Stimulated activated effector memory CD8-positive, alpha-beta T cell treated with anti-CD3 and anti-CD28 coated beads, Interleukin-12 subunit alpha, Interleukin-12 subunit beta, amount 100 ng/mL, for 72 hours (primary cell): ENCODE results near the gene SIRT7.

Experiments
- ATAC-seq: fragments of 150-1000 bp; cut with Tn5 transposase; 2 replicates; pipeline ENCODE4 v1.10.0; 2021
- DNase-seq, 2 donors: peaks; one replicate each; pipeline ENCODE4 v3.0.0; 2021 to 2022; ENCODE audit warnings: low spot score in 2 of 2
- H3K27ac Mint-ChIP-seq: one replicate; pipeline ENCODE4 v1.8.0; 2022; ENCODE audit warnings: mild to moderate bottlenecking, mixed read lengths
- H3K36me3 Mint-ChIP-seq: one replicate; pipeline ENCODE4 v1.8.0; 2022; ENCODE audit warnings: mild to moderate bottlenecking, mixed read lengths
- H3K4me1 Mint-ChIP-seq: one replicate; pipeline ENCODE4 v1.8.0; 2022; ENCODE audit warnings: mixed read lengths
- H3K4me3 Mint-ChIP-seq: one replicate; pipeline ENCODE4 v1.8.0; 2022; ENCODE audit warnings: mild to moderate bottlenecking, mixed read lengths
- H3K9me3 Mint-ChIP-seq: one replicate; pipeline ENCODE4 v1.8.0; 2022; ENCODE audit warnings: mixed read lengths

SIRT7 gene

DNA sequence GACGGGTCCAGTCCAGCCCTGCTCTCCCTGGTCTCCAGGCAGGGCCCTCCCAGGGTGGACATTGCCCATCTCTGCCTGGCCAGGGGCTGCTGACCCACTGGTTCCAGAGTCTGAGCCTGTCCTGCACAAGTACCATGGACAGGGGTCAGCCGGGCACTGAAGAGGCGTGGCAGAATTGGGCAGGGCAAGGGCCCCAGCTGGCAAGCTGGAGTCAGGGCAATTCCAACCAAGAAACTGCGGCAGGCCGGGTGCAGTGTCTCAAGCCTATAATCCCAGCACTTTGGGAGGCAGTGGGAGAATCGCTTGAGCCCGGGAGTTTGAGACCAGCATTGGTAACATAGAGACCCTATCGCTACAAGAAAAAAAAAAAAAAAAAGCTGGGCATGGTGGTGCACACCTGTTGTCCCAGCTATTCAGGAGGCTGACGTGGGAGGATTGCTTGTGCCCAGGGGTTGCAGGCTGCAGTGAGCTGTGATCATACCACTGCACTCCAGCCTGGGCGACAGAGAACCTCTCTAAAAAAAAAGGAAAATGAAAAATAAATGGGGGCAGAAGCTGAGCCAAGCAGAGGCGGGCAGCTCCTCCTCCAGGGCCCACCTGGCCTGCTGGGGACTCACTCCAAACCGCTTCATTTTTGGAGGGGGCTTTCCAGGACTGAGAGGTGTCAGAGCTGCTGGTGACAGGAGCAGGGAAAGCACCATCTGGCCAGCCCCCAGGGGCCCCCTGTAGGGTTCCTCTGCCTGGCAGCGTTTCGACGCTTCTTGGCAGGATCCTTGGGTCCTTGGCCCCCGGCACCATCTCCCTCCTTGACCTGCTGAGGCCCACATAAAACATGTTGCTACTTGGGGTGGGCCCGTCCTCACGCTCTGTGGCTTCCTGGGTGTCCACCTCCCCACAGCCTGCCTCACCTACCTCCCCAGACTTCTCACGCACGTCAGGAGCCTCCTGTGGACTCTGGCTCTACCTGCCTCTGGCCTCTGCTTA lies 12.5 kb upstream of the SIRT7 start:
- H3K4me1 Mint-ChIP-seq, result peaks cover 25% of the 10 kb centered on the region

DNA sequence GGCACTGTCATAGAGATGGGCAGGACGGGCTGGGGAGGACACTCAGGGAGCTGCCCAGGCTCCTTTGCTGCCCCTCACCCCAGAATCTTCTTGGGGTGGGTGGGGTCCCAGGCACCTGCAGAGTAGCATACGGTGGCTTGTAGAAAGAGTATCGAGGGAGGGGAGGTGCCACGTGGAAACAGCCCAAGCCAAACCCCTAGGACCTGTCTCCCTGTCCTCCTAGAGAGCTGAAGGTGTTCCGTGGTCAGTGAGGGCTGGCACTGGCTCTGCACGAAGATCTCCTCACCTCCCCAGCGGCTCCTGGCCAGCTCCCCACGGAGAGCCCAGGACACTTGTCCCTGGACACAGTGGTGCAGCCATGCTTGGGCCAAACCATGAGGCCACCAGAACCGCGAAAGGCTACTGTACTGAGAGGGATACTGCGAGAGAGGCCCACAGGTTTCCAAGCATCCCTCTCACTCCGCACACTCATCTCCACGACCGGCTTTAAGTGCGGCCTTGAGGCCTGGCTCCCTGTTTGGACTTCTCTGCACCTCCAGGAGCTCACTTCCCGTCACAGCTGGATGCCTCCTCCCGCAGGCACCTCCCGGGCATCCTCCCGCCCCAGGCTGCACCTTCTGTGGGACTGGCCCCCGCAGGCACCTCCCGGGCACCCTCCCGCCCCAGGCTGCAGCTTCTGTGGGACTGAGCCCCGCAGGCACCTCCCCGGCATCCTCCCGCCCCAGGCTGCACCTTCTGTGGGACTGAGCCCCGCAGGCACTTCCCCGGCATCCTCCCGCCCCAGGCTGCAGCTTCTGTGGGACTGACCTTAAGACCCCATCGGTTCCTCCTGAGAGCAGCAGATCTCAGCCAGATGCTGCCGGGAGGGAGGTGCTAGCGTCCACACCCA lies 11.5 kb upstream of the SIRT7 start:
- no peak for DNase-seq
- ATAC-seq, result no peak
- peaks cover 25% of the 10 kb centered on the region for H3K4me1 Mint-ChIP-seq
- peak overlapping the region; percentile 86 for H3K4me3 Mint-ChIP-seq
- H3K36me3 Mint-ChIP-seq, result peaks cover 36% of the 10 kb centered on the region
- no peak overlapping the region for H3K27ac Mint-ChIP-seq
- H3K9me3 Mint-ChIP-seq, result no peaks in the 10 kb centered on the region

More for the DNA sequence above, 12.5 kb upstream of the SIRT7 start:
- Mint-ChIP-seq H3K27ac (peak overlapping the region; percentile 29), H3K36me3 (peaks cover 36% of the 10 kb centered on the region), H3K4me3 (no peak overlapping the region), H3K9me3 (no peaks in the 10 kb centered on the region)
- no peak for ATAC-seq
- DNase-seq, result no peak

DNA sequence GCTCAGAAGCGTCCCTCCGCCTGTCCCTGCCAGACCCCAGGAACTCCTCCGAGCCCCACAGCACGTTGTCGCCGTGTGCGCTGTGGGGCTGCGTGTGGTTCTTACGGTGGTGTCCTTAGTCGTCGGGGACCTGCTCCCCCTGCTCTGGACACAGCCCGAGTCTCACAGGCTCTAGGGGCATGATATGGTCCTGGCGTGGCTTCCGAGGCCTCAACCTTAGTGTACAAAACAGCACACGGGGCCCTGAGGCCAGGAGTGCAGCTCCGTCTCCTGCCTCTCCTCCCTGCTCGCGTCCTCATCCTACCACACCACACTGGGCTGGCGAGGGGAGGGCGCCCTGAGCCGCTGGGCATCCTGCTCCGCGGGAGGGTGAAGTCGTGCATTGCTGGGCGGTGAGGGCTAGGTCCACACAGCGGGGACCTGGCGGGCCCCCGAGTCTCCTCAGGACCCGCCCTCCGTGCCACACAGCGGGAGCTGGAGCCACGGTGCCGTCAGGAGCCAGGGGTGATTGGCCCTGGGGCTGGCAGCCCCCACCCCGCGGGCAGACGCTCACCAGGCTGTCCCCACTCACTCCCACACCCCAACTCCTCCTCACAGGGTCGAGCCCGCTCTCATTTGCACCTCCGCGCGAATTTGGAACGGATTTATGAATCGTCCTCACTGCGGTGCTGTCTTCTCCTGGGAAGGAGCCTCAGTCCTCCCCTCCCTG lies 10.7 kb upstream of the SIRT7 start:
- no peak for ATAC-seq
- no peaks in the 10 kb centered on the region for H3K9me3 Mint-ChIP-seq
- H3K27ac Mint-ChIP-seq, result no peak overlapping the region
- H3K4me3 Mint-ChIP-seq, result peak overlapping the region; percentile 86
- H3K36me3 Mint-ChIP-seq, result peaks cover 31% of the 10 kb centered on the region
- no peak for DNase-seq
- peaks cover 20% of the 10 kb centered on the region for H3K4me1 Mint-ChIP-seq

DNA sequence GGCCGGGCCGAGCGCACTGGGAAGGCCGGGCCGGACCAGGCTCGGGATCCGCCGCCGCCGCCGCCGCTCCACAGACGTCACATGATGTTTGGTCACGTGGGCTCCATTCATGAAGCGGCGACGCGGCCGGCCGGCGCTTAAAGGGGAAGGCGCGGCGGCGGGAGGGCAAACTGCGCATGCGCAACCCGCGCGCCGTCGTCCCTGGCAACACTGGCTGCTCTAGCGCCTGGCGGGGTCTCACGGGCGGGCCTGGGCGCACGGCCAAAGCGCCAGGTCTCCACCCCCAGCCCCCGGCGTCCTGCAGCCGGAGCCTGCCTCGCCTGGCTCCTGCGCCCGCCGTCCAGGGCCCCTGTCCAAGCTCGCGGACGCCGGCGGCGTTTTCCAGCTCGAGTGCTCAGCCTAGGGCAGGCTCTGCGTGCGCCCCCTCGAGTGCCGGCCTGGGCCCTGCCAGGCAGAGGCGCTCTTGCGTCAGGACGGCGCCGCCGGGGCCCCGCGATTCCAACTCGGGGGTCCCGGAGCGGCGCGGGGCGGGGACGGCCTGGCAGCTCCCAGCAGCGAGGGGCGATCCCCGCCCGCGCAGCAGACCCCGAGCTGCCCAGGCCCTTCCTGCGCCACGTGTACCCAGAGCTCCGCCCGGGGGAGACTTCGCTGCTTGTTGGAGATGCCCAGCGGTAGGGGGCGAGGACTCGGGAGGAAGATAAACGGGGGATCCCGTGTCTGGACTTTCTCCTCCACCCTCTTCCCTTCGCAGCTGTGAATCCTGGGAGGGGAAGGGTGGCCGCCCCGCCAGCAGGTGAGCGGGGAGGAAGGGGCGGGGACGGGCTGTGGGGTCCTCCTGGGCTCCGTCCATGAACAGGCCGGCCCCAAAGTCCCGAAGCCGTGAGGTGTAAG lies 9.9 kb upstream of the SIRT7 start, which contains the start of gene MAFG:
MAFG (minus strand) TSS at position 83 of the 891 bp plus-strand sequence. CDS start 4,550 bp downstream, outside the sequence.
- Mint-ChIP-seq H3K27ac (peak within 1 kb of the TSS; percentile 94), H3K4me3 (peak within 1 kb of the TSS; percentile 86), H3K36me3 (peaks cover 23% of the 10 kb centered on the region), H3K9me3 (no peaks in the 10 kb centered on the region), H3K4me1 (peaks cover 16% of the 10 kb centered on the region)
- ATAC-seq, result peak; percentile 82
- peak; percentile 93 to 95 for DNase-seq

DNA sequence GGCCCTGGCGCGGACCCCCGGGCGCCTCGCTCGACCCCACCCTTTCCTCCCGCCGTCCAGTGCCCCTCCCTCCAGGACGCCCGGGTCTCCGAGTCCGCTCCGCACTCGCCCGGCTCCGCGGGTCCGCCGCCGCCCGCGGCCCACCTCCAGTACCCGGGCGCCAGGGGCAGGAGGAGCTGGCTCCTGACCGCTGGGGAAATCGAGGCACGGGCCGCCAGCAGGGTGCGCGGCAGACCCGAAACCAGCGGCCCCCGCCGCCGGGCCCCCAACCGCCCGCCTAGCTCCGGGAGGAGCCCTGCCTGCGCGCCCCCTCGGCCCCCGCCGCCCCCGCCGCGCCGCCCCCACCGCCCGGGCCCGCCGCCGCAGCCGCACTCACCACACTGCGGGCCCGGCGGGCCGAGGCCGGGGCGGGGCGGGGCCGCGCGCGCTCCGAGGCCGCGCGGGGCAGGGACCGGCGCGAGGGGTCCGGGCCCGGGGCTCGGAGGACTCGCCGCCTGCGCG lies 9.2 kb upstream of the SIRT7 start:
- peak overlapping the region; percentile 94 for H3K27ac Mint-ChIP-seq
- H3K4me3 Mint-ChIP-seq, result peak overlapping the region; percentile 86
- ATAC-seq, result peak; percentile 4
- H3K36me3 Mint-ChIP-seq, result peaks cover 24% of the 10 kb centered on the region
- H3K9me3 Mint-ChIP-seq, result no peaks in the 10 kb centered on the region
- DNase-seq, result no peak
- H3K4me1 Mint-ChIP-seq, result peaks cover 16% of the 10 kb centered on the region

DNA sequence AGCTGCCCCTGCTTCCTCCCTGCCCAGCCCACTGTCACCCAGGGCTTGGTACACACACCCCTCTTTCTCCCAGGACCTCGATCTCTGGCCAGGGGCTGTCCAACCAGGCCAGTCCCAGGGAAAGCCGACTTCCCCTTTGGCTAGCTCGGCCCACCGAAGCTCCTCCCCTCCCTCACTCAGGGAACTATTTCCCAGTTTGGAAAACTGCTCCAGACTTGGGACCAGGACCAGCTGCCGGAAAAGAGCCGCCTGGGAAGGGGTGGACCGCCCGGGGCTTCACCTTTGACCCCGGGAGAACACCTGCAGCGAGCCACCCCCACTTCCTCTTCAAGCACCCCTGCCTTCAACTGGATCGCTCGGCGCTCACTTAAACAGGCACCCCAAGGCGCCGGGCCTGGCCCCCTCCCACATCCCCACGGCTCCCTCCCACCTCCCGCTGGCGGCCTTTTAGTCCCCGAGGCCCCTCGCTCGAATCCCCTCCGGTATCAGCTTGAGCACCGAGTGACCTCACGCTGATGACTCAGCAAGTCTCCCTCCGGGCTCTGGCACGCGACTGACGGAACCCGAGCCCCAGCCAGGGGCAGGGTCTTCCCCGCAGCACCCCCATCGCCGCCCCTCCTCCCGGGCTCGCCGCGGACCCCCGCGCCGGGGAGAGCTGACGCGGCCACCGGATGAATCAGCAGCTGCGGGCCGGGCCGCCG lies 8.6 kb upstream of the SIRT7 start:
- no peaks in the 10 kb centered on the region for H3K9me3 Mint-ChIP-seq
- H3K4me3 Mint-ChIP-seq, result peak overlapping the region; percentile 86
- ATAC-seq, result peak; percentile 47
- H3K4me1 Mint-ChIP-seq, result peaks cover 16% of the 10 kb centered on the region
- DNase-seq, result peak; percentile 44 to 80
- H3K27ac Mint-ChIP-seq, result peak overlapping the region; percentile 94
- H3K36me3 Mint-ChIP-seq, result peaks cover 29% of the 10 kb centered on the region

DNA sequence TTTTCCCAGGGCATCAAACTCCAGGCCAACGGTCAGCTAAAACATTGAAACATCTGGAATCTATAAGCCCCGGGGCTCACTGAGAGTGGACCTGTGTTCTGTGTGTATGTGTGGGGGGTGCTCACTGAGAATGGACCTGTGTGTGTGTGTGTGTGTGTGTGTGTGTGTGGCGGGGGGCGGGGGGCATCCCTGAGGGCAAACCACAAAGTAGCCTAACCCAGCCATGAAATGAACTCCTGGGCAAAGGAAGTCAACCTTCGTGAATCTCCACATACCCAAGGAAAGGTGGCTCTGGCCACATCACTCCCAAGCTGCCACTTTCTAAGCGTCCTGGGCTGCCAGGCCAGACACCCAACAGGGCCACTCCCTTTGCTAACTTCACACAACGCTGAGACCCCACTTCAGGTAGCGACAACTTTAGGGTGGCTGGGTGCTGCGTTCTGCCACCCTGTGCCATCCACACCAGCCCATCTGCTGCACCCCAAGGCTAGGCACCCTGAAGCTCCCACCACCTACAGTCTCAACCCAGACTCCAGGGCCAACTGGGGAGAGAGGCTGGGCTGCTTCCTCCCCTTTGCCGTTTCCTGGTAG lies 8.0 kb upstream of the SIRT7 start:
- H3K4me3 Mint-ChIP-seq, result peak overlapping the region; percentile 86
- H3K27ac Mint-ChIP-seq, result peak overlapping the region; percentile 94
- H3K36me3 Mint-ChIP-seq, result peaks cover 35% of the 10 kb centered on the region
- H3K9me3 Mint-ChIP-seq, result no peaks in the 10 kb centered on the region
- peaks cover 13% of the 10 kb centered on the region for H3K4me1 Mint-ChIP-seq
- ATAC-seq (no peak), DNase-seq (no peak)

DNA sequence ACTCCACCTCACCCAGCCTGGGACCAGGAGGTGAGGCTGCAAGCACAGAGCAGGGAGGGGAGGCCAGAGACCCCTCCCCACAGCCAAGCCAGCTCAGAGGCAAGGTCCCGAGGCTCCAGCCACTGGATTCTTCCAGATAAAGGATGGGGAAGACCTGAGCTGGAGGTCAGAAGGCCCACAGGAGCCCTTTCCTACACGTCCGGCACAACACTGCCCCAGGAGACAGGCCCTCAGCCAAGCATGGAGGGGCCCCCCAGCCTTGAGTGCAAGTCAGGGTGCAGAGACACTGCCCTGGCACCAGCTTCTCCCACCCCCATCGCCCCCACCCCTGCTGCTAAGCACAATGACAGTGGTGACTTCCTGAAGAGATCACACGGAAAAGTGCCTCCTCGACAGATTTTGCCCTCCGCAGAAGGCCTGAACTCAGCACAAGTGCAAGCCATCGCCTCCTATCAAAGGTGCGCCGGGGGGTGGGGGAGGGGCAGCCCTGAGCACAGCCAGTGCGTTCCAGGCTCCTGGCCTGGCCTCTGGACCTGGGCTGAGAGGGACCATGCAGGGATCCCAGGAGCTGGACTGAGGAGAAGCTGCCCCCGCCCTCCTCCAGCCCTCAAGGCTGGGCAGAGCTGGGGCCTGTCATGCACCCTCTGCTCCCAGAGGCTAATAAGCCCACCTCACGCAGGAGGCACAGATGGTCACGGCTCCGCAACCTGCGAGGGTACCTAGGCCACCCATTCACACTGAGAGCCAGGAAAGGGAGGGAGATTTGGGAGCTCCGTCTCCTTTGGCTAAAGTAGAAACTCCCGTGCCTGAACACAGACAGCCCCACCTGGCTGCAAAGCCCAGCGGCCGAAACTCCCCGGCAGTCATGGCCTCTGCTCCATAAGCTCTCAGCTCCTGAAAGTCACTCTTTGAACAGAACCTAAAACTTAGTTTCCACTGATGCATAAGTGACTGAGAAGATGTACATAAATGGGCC lies 6.9 kb upstream of the SIRT7 start:
- peaks cover 10% of the 10 kb centered on the region for H3K4me1 Mint-ChIP-seq
- DNase-seq (no peak), ATAC-seq (no peak)
- peak overlapping the region; percentile 86 for H3K4me3 Mint-ChIP-seq
- peak overlapping the region; percentile 94 for H3K27ac Mint-ChIP-seq
- peaks cover 38% of the 10 kb centered on the region for H3K36me3 Mint-ChIP-seq
- no peaks in the 10 kb centered on the region for H3K9me3 Mint-ChIP-seq

DNA sequence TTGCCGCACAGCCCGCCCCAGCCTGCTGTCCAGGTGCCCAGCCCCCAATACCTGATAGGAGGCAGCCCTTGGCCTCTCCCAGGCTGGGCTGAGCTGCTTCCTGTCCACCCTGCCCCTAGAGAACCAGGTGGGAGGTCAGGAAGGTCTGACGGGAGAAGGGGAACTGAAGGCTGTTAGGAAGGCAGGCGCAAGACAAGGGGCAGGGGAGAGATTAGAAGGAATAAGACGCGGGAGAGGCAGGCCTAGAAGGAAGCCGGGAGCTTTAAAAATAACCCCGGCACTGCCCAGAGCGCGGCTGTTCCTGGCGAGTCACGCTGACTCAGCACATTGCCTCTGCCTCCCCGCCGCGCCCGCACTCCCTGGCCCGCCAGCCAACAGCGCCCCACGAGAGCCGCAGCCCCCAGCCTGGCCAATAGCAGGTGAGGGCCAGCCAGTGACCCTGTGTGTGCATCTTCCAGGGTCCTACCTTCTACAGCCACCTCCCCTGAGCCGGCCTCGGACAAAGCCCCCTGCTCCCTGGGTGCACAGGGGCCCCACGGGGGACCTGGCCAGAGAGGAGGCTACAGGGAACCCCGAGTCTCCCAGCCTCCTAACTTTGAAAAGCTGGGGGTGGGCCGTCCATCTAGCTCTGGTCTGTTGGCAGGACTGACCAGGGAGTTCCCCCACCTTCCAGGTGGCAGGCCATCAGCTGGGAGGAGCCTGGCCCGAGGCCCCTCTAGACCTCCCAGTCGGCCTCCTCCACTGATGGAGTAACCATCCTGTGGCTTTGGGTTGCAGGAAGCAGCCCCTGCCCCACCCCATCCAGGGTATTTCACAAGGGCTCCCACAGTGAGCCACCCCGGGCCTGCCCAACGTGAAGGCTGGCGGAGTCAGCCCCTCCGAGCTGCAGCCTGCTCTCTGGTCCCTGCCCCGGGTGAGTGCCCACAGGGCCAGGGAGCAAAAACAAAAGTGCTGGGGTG lies 5.6 kb upstream of the SIRT7 start:
- DNase-seq, result no peak
- no peak overlapping the region for H3K27ac Mint-ChIP-seq
- ATAC-seq, result no peak
- H3K4me3 Mint-ChIP-seq, result no peak overlapping the region
- H3K36me3 Mint-ChIP-seq, result peaks cover 50% of the 10 kb centered on the region
- H3K9me3 Mint-ChIP-seq, result no peaks in the 10 kb centered on the region
- peaks cover 10% of the 10 kb centered on the region for H3K4me1 Mint-ChIP-seq

DNA sequence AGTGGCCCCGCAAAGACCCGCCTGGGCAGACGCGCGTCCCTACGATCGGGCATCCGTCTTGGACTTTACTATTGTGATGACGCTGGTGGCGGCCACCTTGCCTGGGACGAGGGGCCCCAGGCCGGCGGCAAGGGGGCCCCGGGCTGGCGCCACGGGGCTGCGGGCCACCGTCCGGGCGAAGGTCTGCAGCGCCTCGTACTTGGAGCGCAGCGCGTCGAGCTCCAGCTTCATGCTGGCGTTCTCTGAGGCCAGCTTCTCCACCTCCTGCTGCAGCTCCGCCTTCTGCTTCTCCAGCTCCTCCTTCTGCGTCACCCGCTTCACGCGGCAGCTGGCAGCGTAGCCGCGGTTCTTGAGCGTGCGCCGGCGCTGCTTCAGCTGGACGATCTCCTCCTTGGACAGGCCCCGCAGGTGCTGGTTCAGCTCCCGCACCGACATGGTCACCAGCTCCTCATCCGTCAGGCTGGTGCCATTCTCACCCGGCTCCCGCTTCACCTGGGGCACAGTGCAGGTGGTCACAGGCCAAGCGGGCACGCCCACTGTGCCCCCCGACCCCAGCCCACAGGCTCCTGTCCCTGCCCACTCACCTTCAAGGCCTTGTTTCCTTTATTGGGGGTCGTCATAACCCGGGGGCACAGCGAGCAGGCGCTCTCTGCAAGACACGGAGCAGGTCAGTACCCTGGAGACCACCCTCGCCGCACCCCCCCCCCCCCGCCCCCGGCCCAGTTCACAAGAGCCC lies 4.8 kb upstream of the SIRT7 start:
- H3K27ac Mint-ChIP-seq, result peak overlapping the region; percentile 41
- no peaks in the 10 kb centered on the region for H3K9me3 Mint-ChIP-seq

More for the DNA sequence above, 4.8 kb upstream of the SIRT7 start:
- peaks cover 57% of the 10 kb centered on the region for H3K36me3 Mint-ChIP-seq
- no peak overlapping the region for H3K4me3 Mint-ChIP-seq
- H3K4me1 Mint-ChIP-seq, result peaks cover 10% of the 10 kb centered on the region
- DNase-seq (no peak), ATAC-seq (no peak)
